Activated T-cell treated with anti-CD3 and anti-CD28 coated beads, Interleukin-2, amount 50 U/mL, for 24 hours (primary cell): Measurements from ENCODE around the gene GRP.

ENCODE experiments used
- DNase-seq: peaks from one replicate; pipeline ENCODE4 v3.0.0-alpha.2; 2020
- H3K27ac Mint-ChIP-seq: 2 replicates; pipeline ENCODE4 v1.8.0; 2020; ENCODE audit warnings: mild to moderate bottlenecking, mixed read lengths
- H3K27me3 Mint-ChIP-seq: 2 replicates; pipeline ENCODE4 v1.8.0; 2020; ENCODE audit warnings: mixed read lengths
- H3K36me3 Mint-ChIP-seq: 2 replicates; pipeline ENCODE4 v1.8.0; 2020; ENCODE audit warnings: low read depth, mixed read lengths
- H3K4me1 Mint-ChIP-seq: 2 replicates; pipeline ENCODE4 v1.8.0; 2020; ENCODE audit warnings: low read depth, mixed read lengths
- H3K4me3 Mint-ChIP-seq: 2 replicates; pipeline ENCODE4 v1.8.0; 2020; ENCODE audit warnings: mild to moderate bottlenecking, moderate library complexity, mixed read lengths
- H3K9me3 Mint-ChIP-seq: 2 replicates; pipeline ENCODE4 v1.8.0; 2020; ENCODE audit warnings: mixed read lengths

GRP gene

GRCh38 chr18:59268127-59268720, 48.3 kb downstream of the GRP start:
- H3K27me3 Mint-ChIP-seq: peaks cover 88% of the 10 kb centered on the region
- no peak overlapping the region for H3K27ac Mint-ChIP-seq
- H3K4me1 Mint-ChIP-seq: peaks cover 30% of the 10 kb centered on the region
- no peak for DNase-seq
- H3K36me3 Mint-ChIP-seq: no peaks in the 10 kb centered on the region
- no peaks in the 10 kb centered on the region for H3K9me3 Mint-ChIP-seq
- H3K4me3 Mint-ChIP-seq: no peak overlapping the region

GRCh38 chr18:59268721-59269562, 49.0 kb downstream of the GRP start:
- peaks cover 34% of the 10 kb centered on the region for H3K4me1 Mint-ChIP-seq

GRCh38 chr18:59269563-59270119, 49.7 kb downstream of the GRP start:
- no peaks in the 10 kb centered on the region for H3K9me3 Mint-ChIP-seq
- H3K27me3 Mint-ChIP-seq: peaks cover 88% of the 10 kb centered on the region
- peaks cover 36% of the 10 kb centered on the region for H3K4me1 Mint-ChIP-seq
- no peaks in the 10 kb centered on the region for H3K36me3 Mint-ChIP-seq
- no peak for DNase-seq
- no peak overlapping the region for H3K27ac Mint-ChIP-seq
- peak overlapping the region; percentile 33 for H3K4me3 Mint-ChIP-seq

More at GRCh38 chr18:59268721-59269562, 49.0 kb downstream of the GRP start:
- Mint-ChIP-seq H3K9me3 (no peaks in the 10 kb centered on the region), H3K27me3 (peaks cover 88% of the 10 kb centered on the region), H3K27ac (no peak overlapping the region), H3K4me3 (peak overlapping the region; percentile 33), H3K36me3 (no peaks in the 10 kb centered on the region)
- DNase-seq: peak; percentile 57

GRCh38 chr18:59270689-59271257, 50.8 kb downstream of the GRP start:
- DNase-seq: no peak
- Mint-ChIP-seq H3K4me1 (peaks cover 33% of the 10 kb centered on the region), H3K36me3 (no peaks in the 10 kb centered on the region), H3K9me3 (no peaks in the 10 kb centered on the region), H3K27ac (no peak overlapping the region), H3K27me3 (peaks cover 87% of the 10 kb centered on the region), H3K4me3 (no peak overlapping the region)

- DNase-seq: no peak
- H3K27me3 Mint-ChIP-seq: peaks cover 87% of the 10 kb centered on the region
- H3K36me3 Mint-ChIP-seq: no peaks in the 10 kb centered on the region
- H3K27ac Mint-ChIP-seq: no peak overlapping the region
- no peaks in the 10 kb centered on the region for H3K9me3 Mint-ChIP-seq
- no peak overlapping the region for H3K4me3 Mint-ChIP-seq
- H3K4me1 Mint-ChIP-seq: peaks cover 30% of the 10 kb centered on the region
These were observed 51.8 kb downstream of the GRP start for GRCh38 chr18:59271606-59272220.

GRCh38 chr18:59272221-59272888, 52.4 kb downstream of the GRP start:
- H3K27ac Mint-ChIP-seq: no peak overlapping the region
- H3K4me3 Mint-ChIP-seq: no peak overlapping the region
- peaks cover 30% of the 10 kb centered on the region for H3K4me1 Mint-ChIP-seq
- peaks cover 84% of the 10 kb centered on the region for H3K27me3 Mint-ChIP-seq
- no peaks in the 10 kb centered on the region for H3K36me3 Mint-ChIP-seq
- no peaks in the 10 kb centered on the region for H3K9me3 Mint-ChIP-seq
- no peak for DNase-seq

- H3K27ac Mint-ChIP-seq: no peak within 1 kb of the TSS
- H3K9me3 Mint-ChIP-seq: no peaks in the 10 kb centered on the region
- H3K36me3 Mint-ChIP-seq: no peaks in the 10 kb centered on the region
- peak; percentile 54 for DNase-seq
- H3K4me1 Mint-ChIP-seq: peaks cover 26% of the 10 kb centered on the region
- peaks cover 82% of the 10 kb centered on the region for H3K27me3 Mint-ChIP-seq
- H3K4me3 Mint-ChIP-seq: peak within 1 kb of the TSS; percentile 20
These were observed 53.2 kb downstream of the GRP start, which contains the start of gene RAX for GRCh38 chr18:59272891-59273758. RAX (minus strand) TSS chr18:59273454; CDS start chr18:59273206, 248 bp downstream.

GRCh38 chr18:59273759-59274532, 54.0 kb downstream of the GRP start:
- H3K4me1 Mint-ChIP-seq: peaks cover 18% of the 10 kb centered on the region
- H3K27ac Mint-ChIP-seq: no peak overlapping the region
- no peak for DNase-seq
- no peaks in the 10 kb centered on the region for H3K36me3 Mint-ChIP-seq
- peaks cover 81% of the 10 kb centered on the region for H3K27me3 Mint-ChIP-seq
- H3K4me3 Mint-ChIP-seq: peak overlapping the region; percentile 20
- H3K9me3 Mint-ChIP-seq: no peaks in the 10 kb centered on the region

- peaks cover 82% of the 10 kb centered on the region for H3K27me3 Mint-ChIP-seq
- H3K9me3 Mint-ChIP-seq: no peaks in the 10 kb centered on the region
- H3K36me3 Mint-ChIP-seq: no peaks in the 10 kb centered on the region
- no peak overlapping the region for H3K4me3 Mint-ChIP-seq
- DNase-seq: no peak
- no peak overlapping the region for H3K27ac Mint-ChIP-seq
- peaks cover 15% of the 10 kb centered on the region for H3K4me1 Mint-ChIP-seq
These were observed 54.6 kb downstream of the GRP start for GRCh38 chr18:59274533-59274928.

- no peak overlapping the region for H3K4me3 Mint-ChIP-seq
- H3K4me1 Mint-ChIP-seq: peaks cover 12% of the 10 kb centered on the region
- peaks cover 78% of the 10 kb centered on the region for H3K27me3 Mint-ChIP-seq
- H3K9me3 Mint-ChIP-seq: no peaks in the 10 kb centered on the region
- no peaks in the 10 kb centered on the region for H3K36me3 Mint-ChIP-seq
- no peak overlapping the region for H3K27ac Mint-ChIP-seq
- DNase-seq: no peak
These were observed 55.5 kb downstream of the GRP start for GRCh38 chr18:59275406-59275949.

- Mint-ChIP-seq H3K27me3 (peaks cover 78% of the 10 kb centered on the region), H3K4me3 (no peak overlapping the region), H3K9me3 (no peaks in the 10 kb centered on the region)
These were observed 56.1 kb downstream of the GRP start for GRCh38 chr18:59276047-59276446.

GRCh38 chr18:59278793-59279192, 58.8 kb downstream of the GRP start:
- H3K27ac Mint-ChIP-seq: no peak overlapping the region
- H3K4me1 Mint-ChIP-seq: peaks cover 4% of the 10 kb centered on the region
- no peak overlapping the region for H3K4me3 Mint-ChIP-seq

More at GRCh38 chr18:59276047-59276446, 56.1 kb downstream of the GRP start:
- H3K4me1 Mint-ChIP-seq: peaks cover 12% of the 10 kb centered on the region
- H3K36me3 Mint-ChIP-seq: no peaks in the 10 kb centered on the region
- DNase-seq: no peak
- H3K27ac Mint-ChIP-seq: no peak overlapping the region

More at GRCh38 chr18:59278793-59279192, 58.8 kb downstream of the GRP start:
- Mint-ChIP-seq H3K27me3 (peaks cover 81% of the 10 kb centered on the region), H3K9me3 (no peaks in the 10 kb centered on the region), H3K36me3 (no peaks in the 10 kb centered on the region)
- DNase-seq: no peak
